UCSD-AML1 (cell line): Measurements from ENCODE around the gene C1orf35.

Source experiments
- DNase-seq: peaks from one replicate; lab custom pipeline; 2025; ENCODE audit not compliant: unreplicated experiment; lab: John Stamatoyannopoulos, UW

The C1orf35 gene

DNA sequence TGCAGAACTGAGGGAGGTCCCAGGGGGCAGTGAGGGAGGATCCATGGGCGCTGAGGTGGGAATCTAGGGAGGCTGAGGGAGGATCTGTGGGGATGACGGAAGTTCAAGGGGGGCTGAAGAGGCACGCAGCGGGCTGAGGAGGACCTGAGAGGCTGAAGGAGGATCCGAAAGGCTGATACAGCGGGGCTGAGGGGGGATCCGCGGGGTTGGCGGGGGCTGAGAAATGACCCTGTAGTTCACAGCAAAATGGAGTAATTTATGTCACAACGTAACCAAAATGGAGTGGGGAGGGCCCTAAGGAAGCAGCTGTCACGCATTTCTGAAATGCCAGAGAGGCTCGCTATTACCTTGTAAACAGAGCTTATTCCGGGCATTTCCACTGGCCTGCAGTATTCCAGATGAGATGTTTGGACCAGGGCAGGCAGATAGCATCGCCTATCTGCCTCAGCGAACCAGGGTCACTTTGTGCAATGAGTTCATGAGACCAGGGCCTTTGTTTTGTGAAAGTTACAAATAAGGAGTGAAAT lies 6.9 kb upstream of the C1orf35 start:
- DNase-seq: no peak

GRCh38 chr1:228109073-228109961 lies 6.2 kb upstream of the C1orf35 start, which contains the start of gene MRPL55:
MRPL55 (minus strand) TSS chr1:228109299; CDS start chr1:228108260, 1,039 bp downstream.
- DNase-seq: peak; percentile 97

DNA sequence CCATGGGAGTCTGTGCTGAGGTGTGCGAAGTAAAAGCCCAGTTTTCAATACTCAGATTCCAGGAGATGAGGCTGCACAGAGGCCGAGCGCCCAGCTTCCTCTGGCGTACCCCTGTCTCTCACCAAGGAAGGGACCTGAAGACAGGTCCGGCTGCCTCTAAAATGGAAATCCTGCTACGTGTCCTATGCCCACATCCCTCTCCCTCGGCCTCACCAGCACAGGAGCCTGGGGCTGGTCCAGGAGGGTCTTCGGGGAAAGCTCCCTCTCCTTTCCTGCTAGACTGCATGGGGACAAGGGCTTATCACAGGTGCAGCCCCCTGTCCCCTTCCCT lies 5.6 kb upstream of the C1orf35 start:
- DNase-seq: no peak

DNA sequence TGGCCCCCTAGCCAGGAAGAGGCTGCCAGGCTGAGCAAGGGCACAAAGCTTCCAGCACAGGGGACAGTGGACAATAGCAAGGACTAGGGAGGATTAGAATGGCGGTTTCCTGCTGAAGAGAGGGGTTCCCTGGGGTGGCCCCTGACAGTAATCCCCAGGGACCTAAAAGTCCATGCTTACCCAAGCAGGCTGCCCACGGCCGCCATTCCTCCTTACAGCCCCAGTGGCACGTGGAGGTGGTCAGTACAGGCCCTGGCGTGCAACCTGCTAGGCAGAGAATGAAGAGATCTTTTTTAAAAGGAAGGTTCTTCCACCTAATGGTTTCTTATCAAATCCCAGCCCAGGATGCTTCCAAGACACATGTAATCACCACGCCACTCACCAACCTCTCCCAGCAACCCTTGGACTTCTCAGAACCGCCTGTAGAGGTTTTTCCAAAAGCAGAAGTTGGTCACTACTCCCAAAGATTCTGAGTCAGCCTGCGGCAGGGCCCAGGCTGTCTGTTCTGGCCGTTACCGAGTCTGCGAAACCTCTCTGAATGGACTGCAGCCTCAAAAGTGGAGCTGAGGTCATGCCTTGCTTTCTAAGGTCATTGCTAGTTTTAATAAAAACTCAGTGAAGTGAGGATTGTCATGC lies 5.0 kb upstream of the C1orf35 start:
- no peak for DNase-seq

DNA sequence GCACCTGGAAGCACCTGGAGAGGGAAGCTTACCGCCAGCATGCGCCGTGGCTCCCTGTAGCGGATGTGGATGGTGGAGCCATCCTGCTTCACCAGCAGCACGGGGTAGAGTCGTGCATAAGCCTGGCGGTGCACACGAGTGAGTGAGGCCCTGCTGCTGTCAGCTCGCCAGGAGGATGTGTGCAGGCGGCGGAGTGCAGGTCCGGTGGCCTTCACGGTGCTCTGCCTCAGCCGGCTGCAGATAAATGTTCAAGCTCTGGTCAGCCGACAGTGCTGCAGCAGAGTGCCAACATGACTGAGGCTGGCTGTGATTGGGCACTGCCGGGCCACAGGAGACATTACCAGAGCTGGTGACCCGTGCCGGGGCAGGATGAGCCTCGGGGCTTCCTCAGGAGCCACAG lies 4.5 kb upstream of the C1orf35 start:
- no peak for DNase-seq

DNA sequence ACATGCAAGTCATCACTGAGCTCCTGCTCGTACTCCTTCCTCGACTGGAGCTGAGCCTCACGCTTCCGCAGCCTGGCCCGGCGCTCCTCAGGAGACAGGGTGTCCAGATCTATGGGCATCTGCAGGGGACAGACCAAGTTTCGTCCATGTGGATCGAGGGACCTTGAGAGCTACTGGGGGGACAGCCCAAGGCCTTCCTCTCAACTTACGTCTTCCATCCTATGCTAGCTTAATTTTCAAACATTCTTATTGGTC lies 3.6 kb upstream of the C1orf35 start:
- DNase-seq: no peak

GRCh38 chr1:228105996-228106799 lies 3.1 kb upstream of the C1orf35 start:
- DNase-seq: no peak

DNA sequence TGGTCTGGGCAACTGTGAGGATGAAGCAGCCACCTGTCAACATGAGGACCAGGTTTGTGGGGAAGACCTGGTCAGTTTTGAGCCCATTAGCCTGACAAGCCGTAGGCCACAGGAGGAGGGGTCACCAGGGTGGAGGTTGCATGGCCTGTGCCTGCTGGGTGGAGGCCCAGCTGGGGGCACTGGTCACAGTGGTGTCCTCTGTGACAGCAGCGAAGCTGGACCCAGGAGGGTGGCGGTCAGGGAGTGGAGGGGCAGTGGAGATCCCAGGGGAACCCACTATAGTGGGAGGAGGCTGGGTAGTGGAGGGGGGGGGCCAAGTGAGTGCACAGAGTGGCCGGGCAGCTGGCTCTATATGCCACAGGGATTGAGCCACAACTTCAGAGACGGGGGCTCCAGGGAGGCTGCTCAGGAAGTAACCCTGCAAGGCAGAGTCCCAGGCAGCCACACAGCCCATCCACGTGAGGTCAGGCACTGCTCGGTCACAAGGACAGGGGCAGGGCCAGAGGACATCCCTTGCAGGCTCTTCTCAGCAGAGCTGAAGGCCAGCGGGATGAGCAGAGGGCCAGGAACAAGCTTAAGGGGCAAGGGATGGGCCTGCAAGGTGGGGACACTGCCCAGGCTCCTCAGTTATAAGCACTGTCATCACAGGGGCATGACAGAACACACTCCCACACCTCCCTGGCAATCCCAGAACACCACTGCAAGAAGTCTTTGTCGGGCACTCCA lies 2.3 kb upstream of the C1orf35 start:
- no peak for DNase-seq

DNA sequence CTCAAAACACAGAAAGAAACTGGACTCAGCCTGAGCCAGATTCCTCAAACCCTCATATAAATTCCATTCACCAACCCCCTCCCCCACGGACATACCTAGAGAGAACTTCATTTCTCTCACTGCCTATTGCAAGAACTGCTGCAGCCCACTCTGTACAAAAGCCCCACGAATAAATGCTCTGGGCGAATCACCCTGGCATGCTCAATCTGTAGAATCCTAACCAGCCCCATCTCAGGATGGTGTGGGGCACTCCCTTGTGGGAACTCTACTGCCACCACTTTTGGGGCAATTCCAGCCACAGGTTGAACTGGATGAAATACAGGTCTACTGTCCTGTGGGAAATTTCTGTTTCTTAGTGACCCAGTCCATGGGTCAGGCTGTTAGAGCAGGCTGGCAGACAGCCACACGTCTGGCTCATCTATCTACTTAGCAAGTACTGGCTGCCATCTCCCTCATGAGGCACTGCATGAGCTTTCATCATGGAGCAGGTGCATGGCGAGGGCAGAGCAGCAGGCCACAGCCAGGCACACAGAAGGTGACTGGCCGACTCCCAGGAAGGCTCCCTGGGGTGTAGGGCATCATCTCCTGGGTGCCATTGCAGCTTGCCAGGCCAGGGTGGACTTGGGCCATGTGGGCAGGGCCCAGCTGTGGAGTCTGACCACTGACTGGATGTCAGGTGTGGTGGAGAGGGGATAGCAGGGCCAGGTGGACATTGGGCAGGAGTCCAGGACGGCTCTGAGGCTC lies 1.6 kb upstream of the C1orf35 start:
- no peak for DNase-seq

DNA sequence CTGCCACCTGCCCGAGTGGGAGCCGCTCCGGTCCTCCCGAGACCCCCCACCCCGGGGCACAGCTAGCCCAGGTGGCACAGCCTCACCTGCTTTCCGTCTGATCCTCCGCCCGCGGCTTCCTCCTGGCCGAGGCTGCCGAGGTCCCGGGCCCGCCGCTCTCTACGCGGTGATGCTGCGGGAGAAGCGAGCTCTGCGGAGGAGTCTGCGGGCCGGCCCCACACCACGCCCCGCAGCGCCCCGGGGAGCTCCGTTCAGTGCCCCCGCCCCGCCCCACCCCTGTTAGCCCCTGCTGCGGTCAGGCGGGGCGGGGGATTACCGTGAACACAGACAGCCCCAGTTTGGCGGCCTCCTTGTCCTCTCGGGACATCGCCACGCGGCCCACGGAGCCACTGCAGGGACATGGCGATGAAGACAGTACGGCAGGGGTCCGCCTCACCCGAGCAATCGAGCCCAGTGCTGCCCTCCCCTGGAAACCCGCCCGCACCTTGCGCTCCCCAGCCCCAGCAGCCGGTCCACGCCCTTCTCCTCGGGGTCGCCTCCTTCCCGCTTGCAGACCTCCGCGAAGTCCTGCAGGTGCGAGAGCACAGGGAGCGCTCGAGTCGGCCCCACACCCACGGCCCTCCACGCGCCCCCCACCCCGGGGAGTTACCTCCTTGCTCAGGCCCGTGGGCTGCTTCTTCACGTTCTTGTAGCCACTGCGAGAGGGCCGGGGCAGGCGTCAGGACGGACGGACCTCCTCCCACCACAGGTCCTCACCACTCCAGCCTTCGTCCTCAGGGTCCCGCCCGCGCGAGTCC lies 933 bp downstream of the C1orf35 start:
- DNase-seq: peak; percentile 61

GRCh38 chr1:228101614-228101993 lies 1.5 kb downstream of the C1orf35 start:
- DNase-seq: no peak

DNA sequence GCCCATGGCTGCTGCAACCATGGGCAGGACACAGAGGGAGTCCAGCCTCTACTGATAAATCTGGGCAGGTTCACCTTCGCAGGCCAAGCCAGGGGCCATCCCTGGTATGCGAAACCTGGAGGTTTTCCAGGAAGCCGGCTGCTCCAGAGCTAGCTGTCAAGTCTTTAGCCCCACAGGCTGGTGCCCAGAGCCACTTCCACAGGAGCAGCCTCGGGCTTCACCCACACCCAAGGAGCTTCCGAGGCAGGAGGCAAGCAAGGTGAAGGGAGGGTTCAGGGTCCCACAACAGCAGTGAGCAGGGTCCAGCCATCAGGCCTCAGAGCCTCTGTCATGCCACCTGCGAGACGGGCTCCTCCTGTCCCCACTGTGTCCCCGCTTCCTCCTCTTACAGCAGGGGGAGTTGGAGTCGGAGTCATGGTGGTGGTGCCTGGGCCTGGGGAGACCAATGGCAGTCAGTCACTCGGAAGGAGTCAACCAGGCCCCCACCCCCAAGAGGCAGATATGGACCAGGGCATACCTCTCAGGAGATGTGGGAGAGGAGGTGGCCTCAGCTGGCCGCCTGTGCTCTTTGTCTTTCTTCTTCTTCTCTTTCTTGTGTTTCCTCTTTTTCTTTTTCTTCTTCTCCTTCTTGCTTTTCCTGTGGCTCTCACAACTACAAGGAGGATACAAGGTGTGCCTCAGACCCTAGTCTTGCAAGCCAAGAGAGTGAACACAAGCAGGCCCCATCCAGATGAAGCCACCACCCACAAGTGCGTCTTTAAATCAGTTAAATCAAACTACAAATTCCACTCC lies 2.1 kb downstream of the C1orf35 start:
- DNase-seq: no peak

DNA sequence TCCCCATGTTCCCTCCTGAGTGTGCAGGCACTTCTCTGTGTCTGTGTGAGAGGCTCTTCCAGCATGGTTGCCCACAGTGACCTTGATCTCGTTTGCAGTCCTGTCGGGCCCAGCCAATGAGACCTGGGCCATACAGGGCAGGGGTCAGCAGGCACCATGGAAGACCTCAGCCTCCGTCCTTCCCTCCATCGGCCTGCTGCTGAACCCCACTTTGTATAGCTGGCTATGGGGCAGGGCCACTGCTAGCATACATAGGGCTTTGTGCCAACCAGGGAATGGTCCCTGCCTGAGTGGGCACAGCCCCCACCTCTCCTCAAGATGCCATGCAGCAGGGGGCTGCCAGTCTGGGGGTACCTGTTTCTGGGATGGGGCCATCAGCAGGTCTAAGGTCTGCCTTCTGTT lies 3.8 kb downstream of the C1orf35 start:
- DNase-seq: no peak

DNA sequence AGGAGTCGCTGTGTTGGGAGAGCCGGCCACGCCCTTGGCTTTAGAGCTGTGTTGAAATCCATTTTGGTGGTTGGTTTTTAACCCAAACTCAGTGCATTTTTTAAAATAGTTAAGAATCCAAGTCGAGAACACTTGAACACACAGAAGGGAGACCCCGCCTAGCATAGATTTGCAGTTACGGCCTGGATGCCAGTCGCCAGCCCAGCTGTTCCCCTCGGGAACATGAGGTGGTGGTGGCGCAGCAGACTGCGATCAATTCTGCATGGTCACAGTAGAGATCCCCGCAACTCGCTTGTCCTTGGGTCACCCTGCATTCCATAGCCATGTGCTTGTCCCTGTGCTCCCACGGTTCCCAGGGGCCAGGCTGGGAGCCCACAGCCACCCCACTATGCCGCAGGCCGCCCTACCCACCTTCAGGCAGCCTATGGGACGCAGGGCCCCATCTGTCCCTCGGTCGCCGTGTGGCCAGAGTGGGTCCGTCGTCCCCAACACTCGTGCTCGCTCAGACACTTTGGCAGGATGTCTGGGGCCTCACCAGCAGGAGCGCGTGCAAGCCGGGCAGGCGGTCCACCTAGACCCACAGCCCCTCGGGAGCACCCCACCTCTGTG lies 4.7 kb downstream of the C1orf35 start:
- no peak for DNase-seq

- DNase-seq: no peak
Measured at GRCh38 chr1:228097333-228098081, 5.6 kb downstream of the C1orf35 start.

DNA sequence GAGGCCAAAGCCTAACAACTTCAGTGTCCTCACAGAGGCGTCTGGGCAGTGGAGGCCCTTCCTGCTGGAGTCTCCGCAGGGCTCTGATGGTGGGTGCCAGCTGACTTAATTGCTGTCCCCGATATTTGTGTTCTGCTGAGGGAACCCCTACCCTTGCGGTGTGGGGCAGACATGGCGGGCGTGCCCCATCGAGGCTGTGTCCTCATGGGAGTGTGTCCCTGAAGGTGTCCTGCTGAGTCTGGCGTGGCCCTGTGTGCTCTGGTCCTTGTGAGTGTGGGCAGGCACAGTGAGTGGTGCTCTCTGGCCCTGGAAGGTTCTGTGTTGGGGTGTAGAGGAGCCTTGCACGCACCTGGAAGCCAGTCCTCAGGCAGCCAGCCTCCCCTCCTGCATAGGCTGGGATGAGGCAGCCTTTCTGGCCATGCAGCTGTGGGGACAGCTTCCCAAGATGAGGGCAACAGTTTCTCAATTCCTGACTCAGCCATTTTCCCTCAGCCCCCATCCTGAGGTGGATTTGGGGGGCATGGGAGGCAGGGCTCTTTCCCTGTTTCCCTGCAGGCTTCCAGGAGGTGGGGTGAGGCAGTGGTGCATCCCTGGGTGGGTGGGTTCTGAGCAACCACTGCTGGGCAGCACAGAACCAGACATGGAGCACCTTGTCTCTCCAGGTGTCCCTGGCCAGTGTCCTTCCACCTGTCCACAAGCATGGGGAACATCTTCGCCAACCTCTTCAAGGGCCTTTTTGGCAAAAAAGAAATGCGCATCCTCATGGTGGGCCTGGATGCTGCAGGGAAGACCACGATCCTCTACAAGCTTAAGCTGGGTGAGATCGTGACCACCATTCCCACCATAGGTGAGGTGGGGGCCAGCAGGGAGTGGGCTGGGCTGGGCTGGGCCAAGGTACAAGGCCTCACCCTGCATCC lies 6.5 kb downstream of the C1orf35 start:
- no peak for DNase-seq

GRCh38 chr1:228095938-228096337 lies 7.2 kb downstream of the C1orf35 start:
- no peak for DNase-seq
